NB4 (cell line): ENCODE results near the gene SLC7A9.

Experiments used
- DNase-seq: peaks from one replicate; pipeline ENCODE4 v3.0.0; 2010; ENCODE audit warnings: low read depth
- H3K4me3 ChIP-seq: one replicate; pipeline ENCODE4 v1.5.1; 2011; ENCODE audit warnings: mild to moderate bottlenecking, low read depth, low read length, moderate library complexity
- MAX ChIP-seq: IDR thresholded peaks from 2 replicates; pipeline ENCODE4 v1.6.1; 2011; ENCODE audit warnings: low read depth, low read length
- MYC ChIP-seq: IDR thresholded peaks from 2 replicates; pipeline ENCODE4 v1.6.1; 2011; ENCODE audit warnings: low read depth, low read length
- POLR2A ChIP-seq: IDR thresholded peaks from 2 replicates; pipeline ENCODE4 v1.6.1; 2011; ENCODE audit warnings: mild to moderate bottlenecking; ENCODE audit not compliant: insufficient read length; ENCODE audit errors: extremely low read depth
- TF ChIP-seq, protein P1 (sequence below): IDR thresholded peaks from one replicate; pipeline ENCODE4 v1.5.1; 2012; ENCODE audit warnings: low read depth, low read length

SLC7A9 gene

GRCh38 chr19:32879741-32880140, 10.2 kb upstream of the SLC7A9 start:
- H3K4me3 ChIP-seq = no peak overlapping the region
- DNase-seq = no peak
- TF ChIP-seq POLR2A = no peak
- no peak for TF ChIP-seq MYC
- TF ChIP-seq, protein P1, sequence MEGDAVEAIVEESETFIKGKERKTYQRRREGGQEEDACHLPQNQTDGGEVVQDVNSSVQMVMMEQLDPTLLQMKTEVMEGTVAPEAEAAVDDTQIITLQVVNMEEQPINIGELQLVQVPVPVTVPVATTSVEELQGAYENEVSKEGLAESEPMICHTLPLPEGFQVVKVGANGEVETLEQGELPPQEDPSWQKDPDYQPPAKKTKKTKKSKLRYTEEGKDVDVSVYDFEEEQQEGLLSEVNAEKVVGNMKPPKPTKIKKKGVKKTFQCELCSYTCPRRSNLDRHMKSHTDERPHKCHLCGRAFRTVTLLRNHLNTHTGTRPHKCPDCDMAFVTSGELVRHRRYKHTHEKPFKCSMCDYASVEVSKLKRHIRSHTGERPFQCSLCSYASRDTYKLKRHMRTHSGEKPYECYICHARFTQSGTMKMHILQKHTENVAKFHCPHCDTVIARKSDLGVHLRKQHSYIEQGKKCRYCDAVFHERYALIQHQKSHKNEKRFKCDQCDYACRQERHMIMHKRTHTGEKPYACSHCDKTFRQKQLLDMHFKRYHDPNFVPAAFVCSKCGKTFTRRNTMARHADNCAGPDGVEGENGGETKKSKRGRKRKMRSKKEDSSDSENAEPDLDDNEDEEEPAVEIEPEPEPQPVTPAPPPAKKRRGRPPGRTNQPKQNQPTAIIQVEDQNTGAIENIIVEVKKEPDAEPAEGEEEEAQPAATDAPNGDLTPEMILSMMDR = no peak
- no peak for TF ChIP-seq MAX

GRCh38 chr19:32878988-32879387, 9.4 kb upstream of the SLC7A9 start:
- TF ChIP-seq MAX (no peak), MYC (no peak), POLR2A (no peak)
- TF ChIP-seq, protein P1 = no peak
- no peak for DNase-seq
- no peak overlapping the region for H3K4me3 ChIP-seq

- no peak for TF ChIP-seq MAX
- TF ChIP-seq MYC = no peak
- TF ChIP-seq POLR2A = no peak
- TF ChIP-seq, protein P1 = no peak
- DNase-seq = no peak
- no peak overlapping the region for H3K4me3 ChIP-seq
Measured at GRCh38 chr19:32877977-32878745, 8.6 kb upstream of the SLC7A9 start.

GRCh38 chr19:32877323-32877912, 7.9 kb upstream of the SLC7A9 start:
- TF ChIP-seq, protein P1 = no peak
- no peak overlapping the region for H3K4me3 ChIP-seq
- no peak for DNase-seq

GRCh38 chr19:32876919-32877285, 7.3 kb upstream of the SLC7A9 start:
- no peak for DNase-seq
- TF ChIP-seq, protein P1 = no peak
- no peak overlapping the region for H3K4me3 ChIP-seq

- no peak for DNase-seq
- no peak for TF ChIP-seq MAX
- TF ChIP-seq, protein P1 = no peak
- no peak for TF ChIP-seq POLR2A
- TF ChIP-seq MYC = no peak
- no peak overlapping the region for H3K4me3 ChIP-seq
Measured at GRCh38 chr19:32876236-32876918, 6.8 kb upstream of the SLC7A9 start.
